NCI-H2227 (cell line): Measurements from ENCODE around the gene NLGN1.
A peak's percentile ranks its signal among the peaks of the same experiment; 100 is the strongest.

Source experiments
- DNase-seq: peaks from one replicate; lab custom pipeline; 2025; ENCODE audit not compliant: unreplicated experiment; lab: John Stamatoyannopoulos, UW

The NLGN1 gene

GRCh38 chr3:174058804-174059203 is 661.3 kb downstream of the NLGN1 start:
- no peak for DNase-seq

- no peak for DNase-seq
Measured at GRCh38 chr3:174060431-174060830, 662.9 kb downstream of the NLGN1 start.

GRCh38 chr3:174061162-174061561 is 663.6 kb downstream of the NLGN1 start:
- DNase-seq, result no peak

GRCh38 chr3:174061731-174062130 is 664.2 kb downstream of the NLGN1 start:
- no peak for DNase-seq

- no peak for DNase-seq
Measured at GRCh38 chr3:174062923-174063322, 665.4 kb downstream of the NLGN1 start.

GRCh38 chr3:174068035-174068434 is 670.5 kb downstream of the NLGN1 start:
- DNase-seq, result no peak

GRCh38 chr3:174072675-174073074 is 675.1 kb downstream of the NLGN1 start:
- DNase-seq, result no peak

- no peak for DNase-seq
Measured at GRCh38 chr3:174083706-174084105, 686.2 kb downstream of the NLGN1 start.

GRCh38 chr3:174089592-174089991 is 692.0 kb downstream of the NLGN1 start:
- DNase-seq, result peak; percentile 40

- no peak for DNase-seq
Measured at GRCh38 chr3:174094669-174095068, 697.1 kb downstream of the NLGN1 start.

GRCh38 chr3:174097686-174098085 is 700.1 kb downstream of the NLGN1 start:
- peak; percentile 37 for DNase-seq

- DNase-seq, result no peak
Measured at GRCh38 chr3:174098746-174099145, 701.2 kb downstream of the NLGN1 start.

GRCh38 chr3:174099724-174100123 is 702.2 kb downstream of the NLGN1 start:
- no peak for DNase-seq

- DNase-seq, result peak; percentile 12
Measured at GRCh38 chr3:174100744-174101143, 703.2 kb downstream of the NLGN1 start.

- DNase-seq, result peak; percentile 37
Measured at GRCh38 chr3:174101244-174101643, 703.7 kb downstream of the NLGN1 start.

- no peak for DNase-seq
Measured at GRCh38 chr3:174102274-174102673, 704.7 kb downstream of the NLGN1 start.

- no peak for DNase-seq
Measured at GRCh38 chr3:174102866-174103265, 705.3 kb downstream of the NLGN1 start.

GRCh38 chr3:174110761-174111160 is 713.2 kb downstream of the NLGN1 start:
- DNase-seq, result no peak

GRCh38 chr3:174111776-174112175 is 714.2 kb downstream of the NLGN1 start:
- no peak for DNase-seq

GRCh38 chr3:174116421-174116820 is 718.9 kb downstream of the NLGN1 start:
- DNase-seq, result no peak

GRCh38 chr3:174120997-174121396 is 723.5 kb downstream of the NLGN1 start:
- DNase-seq, result peak; percentile 10

- no peak for DNase-seq
Measured at GRCh38 chr3:174122411-174122810, 724.9 kb downstream of the NLGN1 start.

- DNase-seq, result peak; percentile 65
Measured at GRCh38 chr3:174125267-174125824, 727.8 kb downstream of the NLGN1 start.
